ENCODE data around the gene INO80. TPM values are rescaled to one million over a fixed set of nuclear protein-coding genes. Genes with fewer than 3 reads are reported as not detected.

Gene INO80
- total and polyA plus RNA-seq, 2 donors (not counting 3 experiments of a cell fraction or from before 2014, with no cell fraction given), result 5.7 to 29.1 TPM

- intact Hi-C loops (cut with micrococcal nuclease) (no loop called here), dilution Hi-C loops (cut with MboI; ENCODE audit: extremely low pct_ligation_motif_present, low sequenced_read_pairs) (loop anchor here (10.0 kb wide), 1 partner anchor 114 kb away; no protein-coding TSS in a partner anchor)
- Histone ChIP-seq H3K4me3 (replicated peaks in 1 of 3; ENCODE audit: insufficient read depth in 1 of 3, low read depth in 1 of 3, low read length in 3 of 3) (no peak overlapping the region), H3K9me3 (replicated peaks; ENCODE audit: control insufficient read depth, insufficient read depth, low read length) (no peaks in the 10 kb centered on the region), H3K27ac (ENCODE audit: insufficient read depth, low read depth, low read length) (peak overlapping the region; percentile 61), H3K79me2 (ENCODE audit: control insufficient read depth, insufficient read depth, low read length) (no peaks in the 10 kb centered on the region), H3K36me3 (ENCODE audit: control insufficient read depth in 2 of 2, extremely low read depth in 1 of 2, insufficient read depth in 2 of 2, low read length in 2 of 2) (peaks cover 0 to 8% of the 10 kb centered on the region in 2 experiments), H3K4me2 (ENCODE audit: insufficient read depth, low read length) (peak overlapping the region; percentile 37), H2AFZ (ENCODE audit: low read depth, low read length) (no peak overlapping the region), H4K20me1 (replicated peaks; ENCODE audit: control insufficient read depth, extremely low read depth, insufficient read depth, low read length) (no peaks in the 10 kb centered on the region), H3K4me1 (ENCODE audit: control insufficient read depth, extremely low read depth, insufficient read depth, low read length) (peaks cover 45% of the 10 kb centered on the region), H3K9ac (replicated peaks; ENCODE audit: extremely low read depth, insufficient read depth, low read length) (peak overlapping the region; percentile 49), H3K27me3 (ENCODE audit: control insufficient read depth in 2 of 2, insufficient read depth in 2 of 2, low read length in 2 of 2) (no peaks in the 10 kb centered on the region), H3K9me1 (replicated peaks; ENCODE audit: control insufficient read depth, extremely low read depth, insufficient read depth, low read length) (no peaks in the 10 kb centered on the region)
- FAIRE-seq (peak; percentile 84), DNase-seq (ENCODE audit: low read depth, low spot score) (peak; percentile 91)
- TF ChIP-seq, protein P1, sequence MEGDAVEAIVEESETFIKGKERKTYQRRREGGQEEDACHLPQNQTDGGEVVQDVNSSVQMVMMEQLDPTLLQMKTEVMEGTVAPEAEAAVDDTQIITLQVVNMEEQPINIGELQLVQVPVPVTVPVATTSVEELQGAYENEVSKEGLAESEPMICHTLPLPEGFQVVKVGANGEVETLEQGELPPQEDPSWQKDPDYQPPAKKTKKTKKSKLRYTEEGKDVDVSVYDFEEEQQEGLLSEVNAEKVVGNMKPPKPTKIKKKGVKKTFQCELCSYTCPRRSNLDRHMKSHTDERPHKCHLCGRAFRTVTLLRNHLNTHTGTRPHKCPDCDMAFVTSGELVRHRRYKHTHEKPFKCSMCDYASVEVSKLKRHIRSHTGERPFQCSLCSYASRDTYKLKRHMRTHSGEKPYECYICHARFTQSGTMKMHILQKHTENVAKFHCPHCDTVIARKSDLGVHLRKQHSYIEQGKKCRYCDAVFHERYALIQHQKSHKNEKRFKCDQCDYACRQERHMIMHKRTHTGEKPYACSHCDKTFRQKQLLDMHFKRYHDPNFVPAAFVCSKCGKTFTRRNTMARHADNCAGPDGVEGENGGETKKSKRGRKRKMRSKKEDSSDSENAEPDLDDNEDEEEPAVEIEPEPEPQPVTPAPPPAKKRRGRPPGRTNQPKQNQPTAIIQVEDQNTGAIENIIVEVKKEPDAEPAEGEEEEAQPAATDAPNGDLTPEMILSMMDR (IDR thresholded peaks at IDR 0.05; ENCODE audit: extremely low read depth in 1 of 2, insufficient read depth in 1 of 2, low read depth in 1 of 2, low read length in 2 of 2), result no peak
- TF ChIP-seq POLR2A (IDR thresholded peaks at IDR 0.05; ENCODE audit: low read depth, low read length), result peak; percentile 31
- BruUV-seq (replicated peaks), result no TSS peak
- ChIA-PET POLR2A (interaction anchor here (0.7 to 2.8 kb wide), 4 partner anchors 36 to 112 kb away, joined by 3 to 26 read pairs (median 11); partner anchors contain the start of gene DLL4), CTCF (interaction anchor here (0.6 to 18.2 kb wide), 34 partner anchors 8 to 324 kb away, joined by 3 to 405 read pairs (median 6); partner anchors contain the start of genes CHAC1, DLL4, RAD51 and VPS18)
Measured at GRCh38 chr15:41019174-41019573, 96.9 kb downstream of the INO80 start.

DNA sequence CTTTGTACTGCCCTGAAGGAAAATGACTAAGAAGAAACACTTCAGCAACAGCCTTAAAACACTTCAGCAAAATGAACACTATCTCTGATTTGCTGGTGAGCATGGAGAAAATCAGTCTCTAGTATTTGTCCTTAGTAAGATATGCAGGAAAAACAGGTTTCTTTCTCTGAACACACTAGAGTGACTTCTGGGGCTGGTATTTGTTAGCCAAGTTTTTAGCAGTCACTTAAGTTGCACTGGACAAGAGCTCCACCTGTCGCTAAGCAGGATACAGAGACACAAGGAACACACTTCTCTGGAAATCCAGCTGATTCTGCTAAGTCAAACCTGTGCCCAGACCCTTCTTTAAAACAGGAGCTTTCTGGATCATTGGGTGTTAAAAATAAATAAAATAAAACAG, 97.5 kb downstream of the INO80 start:
- Histone ChIP-seq H2AFZ (ENCODE audit: low read depth, low read length) (no peak overlapping the region), H3K9me1 (replicated peaks; ENCODE audit: control insufficient read depth, extremely low read depth, insufficient read depth, low read length) (no peaks in the 10 kb centered on the region), H3K36me3 (ENCODE audit: control insufficient read depth in 2 of 2, extremely low read depth in 1 of 2, insufficient read depth in 2 of 2, low read length in 2 of 2) (peaks cover 0 to 12% of the 10 kb centered on the region in 2 experiments), H3K9me3 (replicated peaks; ENCODE audit: control insufficient read depth, insufficient read depth, low read length) (no peaks in the 10 kb centered on the region), H3K4me3 (replicated peaks in 1 of 3; ENCODE audit: insufficient read depth in 1 of 3, low read depth in 1 of 3, low read length in 3 of 3) (no peak overlapping the region), H3K9ac (replicated peaks; ENCODE audit: extremely low read depth, insufficient read depth, low read length) (no peak overlapping the region), H3K79me2 (ENCODE audit: control insufficient read depth, insufficient read depth, low read length) (no peaks in the 10 kb centered on the region), H3K27ac (ENCODE audit: insufficient read depth, low read depth, low read length) (peak overlapping the region; percentile 61), H4K20me1 (replicated peaks; ENCODE audit: control insufficient read depth, extremely low read depth, insufficient read depth, low read length) (no peaks in the 10 kb centered on the region), H3K27me3 (ENCODE audit: control insufficient read depth in 2 of 2, insufficient read depth in 2 of 2, low read length in 2 of 2) (no peaks in the 10 kb centered on the region), H3K4me2 (ENCODE audit: insufficient read depth, low read length) (no peak overlapping the region), H3K4me1 (ENCODE audit: control insufficient read depth, extremely low read depth, insufficient read depth, low read length) (peaks cover 45% of the 10 kb centered on the region)
- peak; percentile 90 for DNase-seq (ENCODE audit: low read depth, low spot score)
- ChIA-PET POLR2A (interaction anchor here (1.3 to 2.8 kb wide), 3 partner anchors 77 to 112 kb away, joined by 7 to 26 read pairs (median 19); partner anchors contain the start of gene DLL4), CTCF (interaction anchor here (0.6 to 18.2 kb wide), 36 partner anchors 9 to 323 kb away, joined by 3 to 405 read pairs (median 6); partner anchors contain the start of genes CHAC1, DLL4, RAD51 and VPS18)
- BruUV-seq (replicated peaks), result TSS peak; percentile 58
- peak; percentile 80 for FAIRE-seq
- TF ChIP-seq, protein P1 (IDR thresholded peaks at IDR 0.05; ENCODE audit: extremely low read depth in 1 of 2, insufficient read depth in 1 of 2, low read depth in 1 of 2, low read length in 2 of 2), result peak; percentile 59 to 68
- TF ChIP-seq GATA2 (IDR thresholded peaks at IDR 0.05; ENCODE audit: insufficient read depth, insufficient read length, low read depth, low read length), result no peak
- dilution Hi-C loops (cut with MboI; ENCODE audit: extremely low pct_ligation_motif_present, low sequenced_read_pairs), result loop anchor here (10.0 kb wide), 1 partner anchor 114 kb away; no protein-coding TSS in a partner anchor
- intact Hi-C loops (cut with micrococcal nuclease), result loop anchor here (1.0 kb wide), 4 partner anchors 35 to 112 kb away; partner anchors contain the start of gene DLL4

Data from endothelial cell of umbilical vein (primary cell).